Esophagus muscularis mucosa (tissue), 4 donors: ENCODE measurements around the gene MMP21. TPM values are rescaled to one million over a fixed set of nuclear protein-coding genes. Genes with fewer than 3 reads are reported as not detected.

Experiments used
- DNase-seq: peaks from one replicate; pipeline ENCODE4 v3.0.0-alpha.2; 2017; ENCODE audit errors: extremely low spot score
- H3K27ac ChIP-seq, 4 donors: fragments of 200-600 bp; sonication (generic); replicated peaks in 1 of 4; 1 replicate in 3 of 4; 2 replicates in 1 of 4; pipeline ENCODE4 v1.5.1; 2016 to 2019; ENCODE audit warnings: mild to moderate bottlenecking in 1 of 4
- H3K27me3 ChIP-seq, 4 donors: fragments of 200-600 bp; sonication (generic); one replicate each; pipeline versions ENCODE4 v1.5.1 to v1.6.0; 2016 to 2019
- H3K36me3 ChIP-seq, 4 donors: fragments of 200-600 bp; sonication (generic); one replicate each; pipeline ENCODE4 v1.5.1; 2016 to 2019
- H3K4me1 ChIP-seq, 4 donors: fragments of 200-600 bp; sonication (generic); one replicate each; pipeline ENCODE4 v1.5.1; 2016 to 2019
- H3K4me3 ChIP-seq, 4 donors: fragments of 200-600 bp; sonication (generic); 1 replicate in 2 of 4; 2 replicates in 2 of 4; pipeline ENCODE4 v1.5.1; 2016 to 2019; ENCODE audit warnings: mild to moderate bottlenecking in 4 of 4, moderate library complexity in 1 of 4
- H3K9me3 ChIP-seq, 4 donors: fragments of 200-600 bp; sonication (generic); 1 replicate in 3 of 4; 2 replicates in 1 of 4; pipeline ENCODE4 v1.5.1; 2016 to 2019
- EP300 ChIP-seq: sonication (generic); formaldehyde crosslinking; IDR thresholded peaks from one replicate; pipeline ENCODE4 v1.6.1; 2017; ENCODE audit warnings: antibody characterized with exemption
- POLR2A ChIP-seq: fragments of 450-650 bp; IDR thresholded peaks from one replicate; pipeline ENCODE4 v1.6.1; 2017; ENCODE audit warnings: antibody characterized with exemption, moderate library complexity, mild to moderate bottlenecking, low read depth
- POLR2AphosphoS5 ChIP-seq, 2 donors: sonication (generic); formaldehyde crosslinking; IDR thresholded peaks; one replicate each; pipeline ENCODE4 v1.6.1; 2017; ENCODE audit warnings: antibody characterized with exemption in 2 of 2
- WGBS: methylation state at CpG from one replicate; pipeline ENCODE4 v1.1.5; 2018; 5-methylcytosine and 5-hydroxymethylcytosine counted together
- intact Hi-C: fragments of 100-400 bp; cut with DNase I; formaldehyde crosslinking; loops from one replicate; pipeline ENCODE4 v1.15.1; 2023
- total RNA-seq, 4 donors: library from RNA; depleted of rRNA; stranded (reverse); fragments of >200 nt; gene quantifications; one replicate each; pipeline versions ENCODE4 v1.1.0 to v1.2.1, GENCODE V29; 2016
- TF ChIP-seq, protein P1 (sequence below), 3 experiments: fragments of 200-600 bp in 2 of 3; fragments of 450-650 bp in 1 of 3; sonication (generic) in 2 of 3; IDR thresholded peaks; one replicate each; pipeline ENCODE4 v1.5.1; 2017 to 2019; ENCODE audit warnings: antibody characterized with exemption in 3 of 3, mild to moderate bottlenecking in 2 of 3, moderate library complexity in 1 of 3

The MMP21 gene
- total RNA-seq, 4 donors from 2014 or later, result not detected

DNA sequence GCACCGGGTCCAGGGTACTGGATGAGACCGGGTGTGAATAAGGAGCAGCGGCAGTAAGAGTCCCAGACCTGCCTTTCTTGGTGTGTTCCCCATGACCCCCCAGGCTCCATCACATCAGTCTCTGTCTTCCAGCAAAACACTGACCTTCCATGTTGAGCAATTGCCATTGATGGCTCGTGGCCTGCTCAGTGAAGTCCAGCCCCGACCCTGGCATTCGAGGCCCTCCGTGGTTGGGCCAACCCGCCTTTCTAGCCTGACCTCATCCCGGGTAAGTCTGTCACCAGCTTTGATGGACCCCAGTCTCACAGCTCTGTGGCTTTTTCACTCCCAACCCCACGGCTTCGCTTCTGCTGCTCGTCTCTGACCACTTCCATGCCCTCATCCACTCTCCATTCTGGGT, 6.4 kb downstream of the MMP21 start:
- peaks cover 7 to 25% (median 15%) of the 10 kb centered on the region in 4 donors for H3K36me3 ChIP-seq
- TF ChIP-seq, protein P1, sequence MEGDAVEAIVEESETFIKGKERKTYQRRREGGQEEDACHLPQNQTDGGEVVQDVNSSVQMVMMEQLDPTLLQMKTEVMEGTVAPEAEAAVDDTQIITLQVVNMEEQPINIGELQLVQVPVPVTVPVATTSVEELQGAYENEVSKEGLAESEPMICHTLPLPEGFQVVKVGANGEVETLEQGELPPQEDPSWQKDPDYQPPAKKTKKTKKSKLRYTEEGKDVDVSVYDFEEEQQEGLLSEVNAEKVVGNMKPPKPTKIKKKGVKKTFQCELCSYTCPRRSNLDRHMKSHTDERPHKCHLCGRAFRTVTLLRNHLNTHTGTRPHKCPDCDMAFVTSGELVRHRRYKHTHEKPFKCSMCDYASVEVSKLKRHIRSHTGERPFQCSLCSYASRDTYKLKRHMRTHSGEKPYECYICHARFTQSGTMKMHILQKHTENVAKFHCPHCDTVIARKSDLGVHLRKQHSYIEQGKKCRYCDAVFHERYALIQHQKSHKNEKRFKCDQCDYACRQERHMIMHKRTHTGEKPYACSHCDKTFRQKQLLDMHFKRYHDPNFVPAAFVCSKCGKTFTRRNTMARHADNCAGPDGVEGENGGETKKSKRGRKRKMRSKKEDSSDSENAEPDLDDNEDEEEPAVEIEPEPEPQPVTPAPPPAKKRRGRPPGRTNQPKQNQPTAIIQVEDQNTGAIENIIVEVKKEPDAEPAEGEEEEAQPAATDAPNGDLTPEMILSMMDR (IDR thresholded peaks at IDR 0.05), result no peak
- TF ChIP-seq POLR2AphosphoS5 (IDR thresholded peaks at IDR 0.05) (no peak), EP300 (no peak), POLR2A (no peak)
- no peak for DNase-seq
- intact Hi-C loops, result no loop called here
- no peaks in the 10 kb centered on the region for H3K9me3 ChIP-seq
- peaks cover 0 to 7% (median 0%) of the 10 kb centered on the region in 4 donors for H3K27me3 ChIP-seq
- WGBS, result 82% methylated on average over 12 of the region's 12 CpGs
- H3K27ac ChIP-seq, result peak overlapping the region; percentile 60 to 75 (median 67)
- H3K4me1 ChIP-seq, result peaks cover 4 to 27% (median 20%) of the 10 kb centered on the region in 4 donors
- H3K4me3 ChIP-seq, result no peak overlapping the region

GRCh38 chr10:125768219-125768855, 7.3 kb downstream of the MMP21 start:
- Histone ChIP-seq H3K4me1 (peaks cover 4 to 27% (median 20%) of the 10 kb centered on the region in 4 donors), H3K4me3 (no peak overlapping the region), H3K27ac (peak overlapping the region; percentile 60 to 75 (median 67)), H3K9me3 (no peaks in the 10 kb centered on the region), H3K27me3 (no peaks in the 10 kb centered on the region), H3K36me3 (peaks cover 14 to 33% (median 23%) of the 10 kb centered on the region in 4 donors)
- intact Hi-C loops, result no loop called here
- no peak for DNase-seq
- WGBS, result 27% methylated on average over 4 of the region's 4 CpGs
- no peak for TF ChIP-seq POLR2A
- TF ChIP-seq, protein P1 (IDR thresholded peaks at IDR 0.05), result no peak
- peak in 1 of 2 donors; percentile 57 for TF ChIP-seq POLR2AphosphoS5 (IDR thresholded peaks at IDR 0.05)

DNA sequence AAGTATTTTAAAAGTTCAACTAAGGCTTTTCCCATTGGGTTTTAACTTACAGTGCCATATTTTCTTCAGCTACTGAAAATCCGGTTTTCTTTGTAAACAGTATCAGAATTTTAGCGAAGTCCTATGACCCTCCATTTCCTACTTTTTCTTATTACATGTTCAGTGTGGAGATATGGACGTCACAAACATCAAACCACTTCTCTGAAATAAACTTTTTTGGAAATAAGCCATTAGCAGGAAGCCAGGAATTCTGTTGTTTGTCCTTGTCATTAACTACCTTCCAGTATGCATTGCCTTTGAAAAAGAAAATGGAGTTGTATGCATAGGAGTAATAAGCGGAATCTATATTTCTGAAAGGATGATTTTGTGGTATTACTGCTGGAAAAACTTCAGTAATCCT, 9.1 kb downstream of the MMP21 start:
- no peak for DNase-seq
- H3K9me3 ChIP-seq, result no peaks in the 10 kb centered on the region
- TF ChIP-seq, protein P1 (IDR thresholded peaks at IDR 0.05), result no peak
- TF ChIP-seq POLR2A (no peak), POLR2AphosphoS5 (IDR thresholded peaks at IDR 0.05) (no peak), EP300 (no peak)
- H3K4me1 ChIP-seq, result peaks cover 4 to 27% (median 20%) of the 10 kb centered on the region in 4 donors
- H3K27ac ChIP-seq, result peak overlapping the region in 1 of 4 donors; percentile 5
- 84% methylated on average over 4 of the region's 4 CpGs for WGBS
- no peak overlapping the region for H3K4me3 ChIP-seq
- peaks cover 19 to 51% (median 36%) of the 10 kb centered on the region in 4 donors for H3K36me3 ChIP-seq
- H3K27me3 ChIP-seq, result no peaks in the 10 kb centered on the region
- intact Hi-C loops, result no loop called here

GRCh38 chr10:125765835-125766234, 9.8 kb downstream of the MMP21 start:
- intact Hi-C loops, result no loop called here
- TF ChIP-seq POLR2AphosphoS5 (IDR thresholded peaks at IDR 0.05) (no peak), POLR2A (no peak), EP300 (no peak)
- TF ChIP-seq, protein P1 (IDR thresholded peaks at IDR 0.05), result no peak
- H3K27ac ChIP-seq, result peak overlapping the region in 1 of 4 donors; percentile 5

More at GRCh38 chr10:125765835-125766234, 9.8 kb downstream of the MMP21 start:
- Histone ChIP-seq H3K36me3 (peaks cover 19 to 58% (median 39%) of the 10 kb centered on the region in 4 donors), H3K4me1 (peaks cover 4 to 27% (median 20%) of the 10 kb centered on the region in 4 donors), H3K27me3 (no peaks in the 10 kb centered on the region), H3K4me3 (no peak overlapping the region), H3K9me3 (no peaks in the 10 kb centered on the region)
- 83% methylated on average over 2 of the region's 2 CpGs for WGBS
- peak; percentile 68 for DNase-seq
